H9 (cell line): ENCODE data around the gene PLEKHG2. TPM values are rescaled to one million over a fixed set of nuclear protein-coding genes. Genes with fewer than 3 reads are reported as not detected.

Experiments used
- DNase-seq: peaks from one replicate; pipeline ENCODE4 v3.0.0-alpha.2; 2017
- H2AFZ ChIP-seq: one replicate; pipeline ENCODE4 v1.6.1; 2013; ENCODE audit warnings: mild to moderate bottlenecking, low read length, control low read depth, moderate library complexity
- H2AK5ac ChIP-seq: 2 replicates; pipeline ENCODE4 v1.6.1; 2013; ENCODE audit warnings: low read length, control low read depth, mixed read lengths; ENCODE audit not compliant: insufficient read length
- H2BK120ac ChIP-seq: one replicate; pipeline ENCODE4 v1.6.1; 2013; ENCODE audit warnings: low read depth, mild to moderate bottlenecking, low read length, control low read depth, inconsistent platforms; ENCODE audit not compliant: poor library complexity, severe bottlenecking
- H2BK12ac ChIP-seq: 2 replicates; pipeline ENCODE4 v1.6.1; 2013; ENCODE audit warnings: low read length, control low read depth, mixed read lengths, low read depth; ENCODE audit not compliant: insufficient read length
- H2BK15ac ChIP-seq: 2 replicates; pipeline ENCODE4 v1.6.1; 2013; ENCODE audit warnings: low read depth, low read length, control low read depth
- H2BK20ac ChIP-seq: one replicate; pipeline ENCODE4 v1.6.1; 2013; ENCODE audit warnings: low read depth, mild to moderate bottlenecking, low read length, control low read depth, inconsistent platforms; ENCODE audit not compliant: poor library complexity, severe bottlenecking
- H2BK5ac ChIP-seq: 2 replicates; pipeline ENCODE4 v1.6.1; 2013; ENCODE audit warnings: low read length, control low read depth, mixed read lengths; ENCODE audit not compliant: insufficient read length
- H3K14ac ChIP-seq: 2 replicates; pipeline ENCODE4 v1.6.1; 2013; ENCODE audit warnings: low read length, control low read depth; ENCODE audit not compliant: insufficient read depth
- H3K18ac ChIP-seq: 2 replicates; pipeline ENCODE4 v1.6.1; 2013; ENCODE audit warnings: low read depth, mild to moderate bottlenecking, mixed read lengths, low read length, control low read depth; ENCODE audit not compliant: insufficient read length
- H3K23ac ChIP-seq: 2 replicates; pipeline ENCODE4 v1.6.1; 2013; ENCODE audit warnings: low read length, control low read depth, mixed read lengths, low read depth; ENCODE audit not compliant: insufficient read length
- H3K23me2 ChIP-seq: 2 replicates; pipeline ENCODE4 v1.6.1; 2013; ENCODE audit warnings: low read depth, mild to moderate bottlenecking, mixed read lengths, low read length, control low read depth; ENCODE audit not compliant: insufficient read length, poor library complexity, severe bottlenecking
- H3K27ac ChIP-seq: 2 replicates; pipeline ENCODE4 v1.5.1; 2013; ENCODE audit warnings: low read length, control low read depth, mixed read lengths, low read depth; ENCODE audit not compliant: insufficient read length
- H3K27me3 ChIP-seq: 2 replicates; pipeline ENCODE4 v1.6.1; 2013; ENCODE audit warnings: low read length, control low read depth, inconsistent platforms; ENCODE audit not compliant: insufficient read depth
- H3K4ac ChIP-seq: 2 replicates; pipeline ENCODE4 v1.6.1; 2013; ENCODE audit warnings: low read depth, mild to moderate bottlenecking, control low read depth, inconsistent platforms, low read length, moderate library complexity
- H3K4me1 ChIP-seq: 2 replicates; pipeline ENCODE4 v1.6.1; 2013; ENCODE audit warnings: low read length, control low read depth, inconsistent platforms; ENCODE audit not compliant: insufficient read depth
- H3K4me2 ChIP-seq: 2 replicates; pipeline ENCODE4 v1.6.1; 2013; ENCODE audit warnings: low read length, control low read depth, mixed read lengths; ENCODE audit not compliant: insufficient read length, insufficient read depth
- H3K56ac ChIP-seq: 2 replicates; pipeline ENCODE4 v1.6.1; 2013; ENCODE audit warnings: low read depth, mild to moderate bottlenecking, mixed read lengths, low read length, control low read depth; ENCODE audit not compliant: insufficient read length
- H3K79me1 ChIP-seq: 2 replicates; pipeline ENCODE4 v1.6.1; 2013; ENCODE audit warnings: low read depth, mild to moderate bottlenecking, moderate library complexity, low read length, control low read depth, inconsistent platforms; ENCODE audit not compliant: insufficient read depth, poor library complexity, severe bottlenecking
- H3K79me2 ChIP-seq: 2 replicates; pipeline ENCODE4 v1.6.1; 2013; ENCODE audit warnings: low read length, control low read depth, inconsistent platforms; ENCODE audit not compliant: insufficient read depth
- H3K9ac ChIP-seq: 2 replicates; pipeline ENCODE4 v1.6.1; 2013; ENCODE audit warnings: low read length, control low read depth, mixed read lengths; ENCODE audit not compliant: insufficient read length; ENCODE audit errors: extremely low read depth
- H3K9me3 ChIP-seq: one replicate; pipeline ENCODE4 v1.6.1; 2013; ENCODE audit warnings: low read depth, low read length, inconsistent platforms; ENCODE audit not compliant: control insufficient read depth
- H3T11ph ChIP-seq: one replicate; pipeline ENCODE4 v1.6.1; 2013; ENCODE audit warnings: mild to moderate bottlenecking, low read length, control low read depth, inconsistent platforms
- H4K20me1 ChIP-seq: one replicate; pipeline ENCODE4 v1.6.1; 2013; ENCODE audit not compliant: control insufficient read depth, insufficient read length, insufficient read depth
- H4K5ac ChIP-seq: 2 replicates; pipeline ENCODE4 v1.6.1; 2013; ENCODE audit warnings: low read depth, mild to moderate bottlenecking, mixed read lengths, low read length, control low read depth; ENCODE audit not compliant: insufficient read length
- H4K8ac ChIP-seq: replicated peaks from 2 replicates; pipeline ENCODE4 v1.6.1; 2013; ENCODE audit warnings: low read length, control low read depth, mixed read lengths, low read depth; ENCODE audit not compliant: insufficient read length
- H4K91ac ChIP-seq: 2 replicates; pipeline ENCODE4 v1.6.1; 2013; ENCODE audit warnings: low read depth, mild to moderate bottlenecking, moderate library complexity, mixed read lengths, low read length, control low read depth; ENCODE audit not compliant: insufficient read length
- H3K27ac Mint-ChIP-seq, 3 experiments: 2 replicates in 2 of 3; 3 replicates in 1 of 3; pipeline ENCODE4 v1.8.0; 2020 to 2021; ENCODE audit warnings: mixed read lengths in 3 of 3, mild to moderate bottlenecking in 1 of 3, moderate library complexity in 1 of 3
- H3K27me3 Mint-ChIP-seq: 2 replicates; pipeline ENCODE4 v1.8.0; 2021; ENCODE audit warnings: low read depth, mild to moderate bottlenecking, moderate library complexity, mixed read lengths
- H3K36me3 Mint-ChIP-seq, 3 experiments: 2 replicates in 2 of 3; 3 replicates in 1 of 3; pipeline ENCODE4 v1.8.0; 2020 to 2021; ENCODE audit warnings: low read depth in 3 of 3, mixed read lengths in 3 of 3; ENCODE audit not compliant: insufficient read depth in 1 of 3
- H3K4me1 Mint-ChIP-seq, 2 experiments: 2 replicates each; pipeline ENCODE4 v1.8.0; 2020; ENCODE audit warnings: mixed read lengths in 2 of 2
- H3K4me3 Mint-ChIP-seq, 2 experiments: 2 replicates in 1 of 2; 3 replicates in 1 of 2; pipeline ENCODE4 v1.8.0; 2020 to 2021; ENCODE audit warnings: mild to moderate bottlenecking in 2 of 2, mixed read lengths in 2 of 2, moderate library complexity in 1 of 2
- H3K9me3 Mint-ChIP-seq, 2 experiments: 2 replicates in 1 of 2; 3 replicates in 1 of 2; pipeline ENCODE4 v1.8.0; 2020; ENCODE audit warnings: mild to moderate bottlenecking in 2 of 2, mixed read lengths in 2 of 2, moderate library complexity in 1 of 2
- whole genome bisulfite sequencing: extraction: QIAGEN DNeasy Blood & Tissue Kit; methylation state at CpG from one replicate; pipeline ENCODE4 v1.1.7; 2013; ENCODE audit warnings: missing lambda C conversion rate, low lambda C conversion rate, mixed read lengths; ENCODE audit not compliant: insufficient read length; ENCODE audit errors: extremely low coverage; 5-methylcytosine and 5-hydroxymethylcytosine counted together
- total RNA-seq: library from RNA; stranded (reverse); gene quantifications from 2 replicates; pipeline ENCODE4 v1.2.1, GENCODE V29; 2021
- TF ChIP-seq, protein P1 (sequence below): fragments of 200-600 bp; sonication (generic); conservative IDR thresholded peaks from 3 replicates; pipeline ENCODE4 v1.8.0; 2021; ENCODE audit warnings: antibody characterized with exemption, mild to moderate bottlenecking

The PLEKHG2 gene
- total RNA-seq, 1 experiment from 2014 or later, result 167 TPM

DNA sequence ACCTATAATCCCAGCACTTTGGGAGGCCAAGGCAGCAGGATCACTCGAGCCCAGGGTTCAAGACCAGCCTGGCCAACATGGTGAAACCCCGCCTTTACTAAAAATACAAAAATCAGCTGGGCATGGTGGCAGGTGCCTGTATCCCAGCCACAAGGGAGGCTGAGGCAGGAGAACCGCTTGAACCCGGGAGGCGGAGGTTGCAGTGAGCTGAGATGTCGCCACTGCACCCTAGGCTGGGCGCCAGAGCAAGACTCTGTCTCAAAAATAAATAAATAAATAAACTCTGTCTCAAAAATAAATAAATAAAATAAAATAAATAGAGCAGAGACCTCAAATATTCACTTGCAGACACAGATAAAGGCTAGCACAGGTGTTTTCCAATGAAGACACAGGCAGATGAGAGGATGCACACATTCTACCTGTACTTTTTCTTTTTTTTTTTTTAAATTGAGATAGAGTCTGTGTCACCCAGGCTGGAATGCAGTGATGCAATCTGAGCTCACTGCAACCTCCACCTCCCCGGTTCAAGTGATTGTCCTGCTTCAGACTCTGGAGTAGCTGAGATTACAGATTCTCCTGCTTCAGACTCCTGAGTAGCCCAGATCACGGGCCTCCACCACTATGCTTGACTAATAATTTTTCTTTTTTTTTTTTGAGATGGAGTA, 25.9 kb downstream of the PLEKHG2 start:
- Histone ChIP-seq H2BK15ac (no peak overlapping the region), H3K27ac (no peak overlapping the region), H3K79me1 (peaks cover 9% of the 10 kb centered on the region), H3K4me2 (no peak overlapping the region), H2AK5ac (no peak overlapping the region), H4K8ac (no peak overlapping the region), H2BK120ac (no peak overlapping the region), H2AFZ (no peak overlapping the region), H4K5ac (no peak overlapping the region), H3K14ac (no peak overlapping the region), H3K4ac (no peak overlapping the region), H3K9me3 (no peaks in the 10 kb centered on the region), H3K18ac (no peak overlapping the region), H2BK5ac (no peak overlapping the region), H3K79me2 (peaks cover 6% of the 10 kb centered on the region; the same call in 1 of the 2 replicates), H2BK20ac (no peak overlapping the region), H3T11ph (no peak overlapping the region), H3K4me1 (no peaks in the 10 kb centered on the region), H3K56ac (no peak overlapping the region), H2BK12ac (no peak overlapping the region), H3K23me2 (peaks cover 10% of the 10 kb centered on the region), H4K91ac (no peak overlapping the region), H3K9ac (no peak overlapping the region), H4K20me1 (no peaks in the 10 kb centered on the region), H3K23ac (no peak overlapping the region), H3K27me3 (no peaks in the 10 kb centered on the region)
- peaks cover 0 to 7% of the 10 kb centered on the region in 2 experiments; a peak in 2 of 5 replicates for H3K9me3 Mint-ChIP-seq
- no peak overlapping the region for H3K4me3 Mint-ChIP-seq
- peaks cover 21 to 37% of the 10 kb centered on the region in 2 experiments for H3K4me1 Mint-ChIP-seq
- TF ChIP-seq, protein P1, sequence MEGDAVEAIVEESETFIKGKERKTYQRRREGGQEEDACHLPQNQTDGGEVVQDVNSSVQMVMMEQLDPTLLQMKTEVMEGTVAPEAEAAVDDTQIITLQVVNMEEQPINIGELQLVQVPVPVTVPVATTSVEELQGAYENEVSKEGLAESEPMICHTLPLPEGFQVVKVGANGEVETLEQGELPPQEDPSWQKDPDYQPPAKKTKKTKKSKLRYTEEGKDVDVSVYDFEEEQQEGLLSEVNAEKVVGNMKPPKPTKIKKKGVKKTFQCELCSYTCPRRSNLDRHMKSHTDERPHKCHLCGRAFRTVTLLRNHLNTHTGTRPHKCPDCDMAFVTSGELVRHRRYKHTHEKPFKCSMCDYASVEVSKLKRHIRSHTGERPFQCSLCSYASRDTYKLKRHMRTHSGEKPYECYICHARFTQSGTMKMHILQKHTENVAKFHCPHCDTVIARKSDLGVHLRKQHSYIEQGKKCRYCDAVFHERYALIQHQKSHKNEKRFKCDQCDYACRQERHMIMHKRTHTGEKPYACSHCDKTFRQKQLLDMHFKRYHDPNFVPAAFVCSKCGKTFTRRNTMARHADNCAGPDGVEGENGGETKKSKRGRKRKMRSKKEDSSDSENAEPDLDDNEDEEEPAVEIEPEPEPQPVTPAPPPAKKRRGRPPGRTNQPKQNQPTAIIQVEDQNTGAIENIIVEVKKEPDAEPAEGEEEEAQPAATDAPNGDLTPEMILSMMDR, result no peak
- H3K36me3 Mint-ChIP-seq, result peaks cover 22 to 27% (median 24%) of the 10 kb centered on the region in 3 experiments
- peaks cover 9% of the 10 kb centered on the region for H3K27me3 Mint-ChIP-seq
- DNase-seq, result no peak
- WGBS, result no CpG with 5 or more reads among the region's 9 CpGs
- no peak overlapping the region for H3K27ac Mint-ChIP-seq
